ENCODE data around the gene CFDP1. TPM values are rescaled to one million over a fixed set of nuclear protein-coding genes. Genes with fewer than 3 reads are reported as not detected.

CFDP1 gene
- total RNA-seq, 2 experiments from 2014 or later: 35.8 to 36.8 TPM

DNA sequence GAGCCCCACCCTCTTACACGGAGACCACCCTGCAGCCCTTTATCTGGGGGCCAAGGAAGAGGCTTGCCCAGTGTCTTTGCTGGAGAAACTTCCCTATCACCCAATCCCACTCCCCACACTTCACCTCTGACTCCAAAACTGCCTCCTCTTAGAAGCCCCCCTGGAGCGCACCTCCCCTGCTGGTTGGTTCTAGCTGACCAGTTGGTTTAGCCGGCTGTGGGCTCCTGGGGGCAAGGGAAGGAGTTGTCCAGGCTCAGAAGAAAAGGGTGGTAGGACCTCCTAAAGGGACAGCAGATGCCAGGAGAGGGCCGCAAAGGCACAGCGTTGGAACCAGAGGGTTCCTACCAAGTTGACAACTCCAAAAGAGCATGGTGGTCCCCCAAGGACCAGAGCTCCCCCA lies 183.9 kb downstream of the CFDP1 start:
- H3K9me3 Mint-ChIP-seq: no peaks in the 10 kb centered on the region
- no peak overlapping the region for H3K27ac Mint-ChIP-seq
- DNase-seq: no peak
- no peaks in the 10 kb centered on the region for H3K36me3 Mint-ChIP-seq
- no peak overlapping the region for H3K4me3 Mint-ChIP-seq
- peaks cover 7% of the 10 kb centered on the region for H3K4me1 Mint-ChIP-seq
- H3K27me3 Mint-ChIP-seq: peaks cover 47% of the 10 kb centered on the region

GRCh38 chr16:75248536-75249380 lies 184.5 kb downstream of the CFDP1 start:
- no peak overlapping the region for H3K27ac Mint-ChIP-seq
- no peak overlapping the region for H3K4me3 Mint-ChIP-seq
- DNase-seq: no peak
- H3K4me1 Mint-ChIP-seq: peaks cover 7% of the 10 kb centered on the region
- no peaks in the 10 kb centered on the region for H3K9me3 Mint-ChIP-seq
- no peaks in the 10 kb centered on the region for H3K36me3 Mint-ChIP-seq
- peaks cover 40% of the 10 kb centered on the region for H3K27me3 Mint-ChIP-seq

DNA sequence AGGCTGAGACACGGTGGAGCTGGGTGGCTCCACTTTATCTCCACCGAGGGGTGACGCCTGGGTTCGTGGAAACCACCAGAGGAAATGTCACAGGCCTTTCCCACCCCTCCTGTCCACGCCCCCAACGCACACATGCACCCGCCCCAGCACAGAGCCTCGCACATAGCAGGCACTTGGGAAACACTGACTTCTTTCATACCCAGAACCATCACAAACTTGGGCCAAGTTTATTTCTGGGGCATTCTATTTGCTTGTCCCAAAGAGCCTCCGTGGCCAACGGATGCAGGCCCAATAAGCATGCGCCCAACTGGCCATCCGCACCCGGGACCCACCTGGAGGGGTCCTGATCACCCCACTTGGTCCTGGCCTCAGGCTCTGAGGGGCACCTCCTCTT lies 185.2 kb downstream of the CFDP1 start:
- no peak for DNase-seq
- Mint-ChIP-seq H3K36me3 (no peaks in the 10 kb centered on the region), H3K27me3 (peaks cover 34% of the 10 kb centered on the region), H3K4me1 (peaks cover 7% of the 10 kb centered on the region), H3K4me3 (no peak overlapping the region), H3K27ac (no peak overlapping the region), H3K9me3 (no peaks in the 10 kb centered on the region)

GRCh38 chr16:75247249-75247648 lies 186.1 kb downstream of the CFDP1 start:
- peaks cover 7% of the 10 kb centered on the region for H3K4me1 Mint-ChIP-seq
- no peak overlapping the region for H3K4me3 Mint-ChIP-seq
- H3K27me3 Mint-ChIP-seq: peaks cover 25% of the 10 kb centered on the region
- H3K36me3 Mint-ChIP-seq: no peaks in the 10 kb centered on the region
- no peak overlapping the region for H3K27ac Mint-ChIP-seq
- H3K9me3 Mint-ChIP-seq: no peaks in the 10 kb centered on the region
- no peak for DNase-seq

GRCh38 chr16:75246504-75247205 lies 186.6 kb downstream of the CFDP1 start:
- Mint-ChIP-seq H3K27ac (no peak overlapping the region), H3K36me3 (no peaks in the 10 kb centered on the region), H3K27me3 (peaks cover 19% of the 10 kb centered on the region), H3K4me3 (no peak overlapping the region), H3K9me3 (no peaks in the 10 kb centered on the region), H3K4me1 (peaks cover 2% of the 10 kb centered on the region)
- no peak for DNase-seq

GRCh38 chr16:75244844-75245758 lies 188.2 kb downstream of the CFDP1 start:
- no peak overlapping the region for H3K27ac Mint-ChIP-seq
- no peak for DNase-seq
- no peaks in the 10 kb centered on the region for H3K36me3 Mint-ChIP-seq
- H3K4me1 Mint-ChIP-seq: no peaks in the 10 kb centered on the region
- no peak overlapping the region for H3K4me3 Mint-ChIP-seq
- H3K9me3 Mint-ChIP-seq: no peaks in the 10 kb centered on the region
- peaks cover 12% of the 10 kb centered on the region for H3K27me3 Mint-ChIP-seq

DNA sequence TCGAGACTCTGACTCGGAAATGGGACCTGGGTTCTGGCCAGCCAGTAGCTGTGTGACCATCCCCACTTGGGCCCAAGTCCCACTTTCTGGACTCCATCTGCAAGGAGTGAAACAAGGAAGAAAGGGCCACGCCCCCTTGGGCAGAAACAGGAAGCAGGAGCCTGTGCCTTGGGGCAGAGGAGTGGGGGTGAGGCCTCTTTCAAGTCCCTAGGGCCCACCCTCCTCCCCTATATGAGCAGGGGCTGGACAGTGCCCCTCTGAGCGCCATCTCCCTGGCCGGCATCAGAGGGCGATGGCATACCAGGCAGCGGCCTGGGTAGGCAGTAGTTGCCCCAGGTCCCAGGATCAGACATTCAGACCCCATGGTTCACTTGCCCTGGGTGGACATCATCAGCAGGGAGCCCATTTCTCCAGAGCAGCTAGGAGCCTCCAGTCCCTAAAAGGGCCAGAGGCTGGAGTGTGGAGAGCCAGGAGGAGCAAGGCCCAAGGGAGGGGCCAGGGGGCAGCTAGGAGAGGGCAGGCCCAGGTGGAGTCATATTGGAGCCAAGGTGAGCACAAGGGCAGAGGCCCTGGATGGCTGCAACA lies 189.0 kb downstream of the CFDP1 start:
- no peaks in the 10 kb centered on the region for H3K4me1 Mint-ChIP-seq
- no peaks in the 10 kb centered on the region for H3K9me3 Mint-ChIP-seq
- no peak overlapping the region for H3K27ac Mint-ChIP-seq
- no peak overlapping the region for H3K4me3 Mint-ChIP-seq
- peaks cover 4% of the 10 kb centered on the region for H3K27me3 Mint-ChIP-seq
- H3K36me3 Mint-ChIP-seq: no peaks in the 10 kb centered on the region
- DNase-seq: no peak

Other genes starting within 250 kb of the CFDP1 start
- gene CTRB2, start 226.3 kb downstream of the CFDP1 start, total RNA-seq: not detected
- not detected for gene CTRB1, start 214.5 kb downstream of the CFDP1 start, total RNA-seq
- gene BCAR1, start 181.9 kb downstream of the CFDP1 start, total RNA-seq: 1 to 10 TPM in 1 of 2 experiments, under 1 TPM in 1; 0.74 to 1.2 TPM
- 10 to 100 TPM; 32.2 to 37.6 TPM for gene TMEM170A, start 31.2 kb upstream of the CFDP1 start, total RNA-seq
- gene CHST6, start 61.9 kb upstream of the CFDP1 start, total RNA-seq: under 1 TPM in 1 of 2 experiments, not detected in 1; 0.06 TPM
- gene CHST5, start 102.6 kb upstream of the CFDP1 start, total RNA-seq: not detected
- gene TMEM231, start 122.7 kb upstream of the CFDP1 start, total RNA-seq: 1 to 10 TPM; 4.0 to 4.4 TPM
- 10 to 100 TPM; 47.6 TPM for gene GABARAPL2, start 132.9 kb upstream of the CFDP1 start, total RNA-seq
- gene ADAT1, start 189.8 kb upstream of the CFDP1 start, total RNA-seq: 10 to 100 TPM; 56.7 to 58.7 TPM
- 100 to 1,000 TPM; 347 to 366 TPM for gene KARS1, start 214.2 kb upstream of the CFDP1 start, total RNA-seq
- gene TERF2IP, start 214.3 kb upstream of the CFDP1 start, total RNA-seq: 10 to 100 TPM; 68.8 to 73.5 TPM
- not detected for gene CPHXL2, start 243.5 kb upstream of the CFDP1 start, total RNA-seq